ENCODE measurements around the gene SLC17A1.

Gene SLC17A1

GRCh38 chr6:25832670-25833069 is 818 bp upstream of the SLC17A1 start:
- no peak overlapping the region for H3K9ac ChIP-seq
- no peak overlapping the region for H3K4me2 ChIP-seq
- TF ChIP-seq, protein P1, sequence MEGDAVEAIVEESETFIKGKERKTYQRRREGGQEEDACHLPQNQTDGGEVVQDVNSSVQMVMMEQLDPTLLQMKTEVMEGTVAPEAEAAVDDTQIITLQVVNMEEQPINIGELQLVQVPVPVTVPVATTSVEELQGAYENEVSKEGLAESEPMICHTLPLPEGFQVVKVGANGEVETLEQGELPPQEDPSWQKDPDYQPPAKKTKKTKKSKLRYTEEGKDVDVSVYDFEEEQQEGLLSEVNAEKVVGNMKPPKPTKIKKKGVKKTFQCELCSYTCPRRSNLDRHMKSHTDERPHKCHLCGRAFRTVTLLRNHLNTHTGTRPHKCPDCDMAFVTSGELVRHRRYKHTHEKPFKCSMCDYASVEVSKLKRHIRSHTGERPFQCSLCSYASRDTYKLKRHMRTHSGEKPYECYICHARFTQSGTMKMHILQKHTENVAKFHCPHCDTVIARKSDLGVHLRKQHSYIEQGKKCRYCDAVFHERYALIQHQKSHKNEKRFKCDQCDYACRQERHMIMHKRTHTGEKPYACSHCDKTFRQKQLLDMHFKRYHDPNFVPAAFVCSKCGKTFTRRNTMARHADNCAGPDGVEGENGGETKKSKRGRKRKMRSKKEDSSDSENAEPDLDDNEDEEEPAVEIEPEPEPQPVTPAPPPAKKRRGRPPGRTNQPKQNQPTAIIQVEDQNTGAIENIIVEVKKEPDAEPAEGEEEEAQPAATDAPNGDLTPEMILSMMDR (conservative IDR thresholded peaks at IDR 0.05; ENCODE audit: low read depth, low read length): no peak

GRCh38 chr6:25832307-25832662 is 433 bp upstream of the SLC17A1 start:
- Histone ChIP-seq H2AFZ (ENCODE audit: low read depth) (no peak overlapping the region), H3K79me2 (ENCODE audit: insufficient read depth, low read depth) (no peaks in the 10 kb centered on the region), H3K4me3 (IDR thresholded peaks at IDR 0.05; ENCODE audit: insufficient read depth, low read depth, low read length) (no peak overlapping the region), H3K36me3 (ENCODE audit: insufficient read depth) (no peaks in the 10 kb centered on the region; the same call in 1 of the 2 replicates), H3K27ac (no peak overlapping the region), H3K4me1 (ENCODE audit: low read depth, poor library complexity, severe bottlenecking) (no peaks in the 10 kb centered on the region), H3K27me3 (ENCODE audit: insufficient read depth, low read depth) (no peaks in the 10 kb centered on the region), H3K9ac (no peak overlapping the region), H3K4me2 (no peak overlapping the region), H4K20me1 (ENCODE audit: insufficient read depth) (no peaks in the 10 kb centered on the region)
- TF ChIP-seq, protein P1 (conservative IDR thresholded peaks at IDR 0.05; ENCODE audit: low read depth, low read length): no peak

More at GRCh38 chr6:25832670-25833069, 818 bp upstream of the SLC17A1 start:
- no peaks in the 10 kb centered on the region; the same call in 1 of the 2 replicates for H3K36me3 ChIP-seq (ENCODE audit: insufficient read depth)
- no peak overlapping the region for H3K4me3 ChIP-seq (IDR thresholded peaks at IDR 0.05; ENCODE audit: insufficient read depth, low read depth, low read length)
- no peak overlapping the region for H3K27ac ChIP-seq
- no peaks in the 10 kb centered on the region for H4K20me1 ChIP-seq (ENCODE audit: insufficient read depth)
- H3K27me3 ChIP-seq (ENCODE audit: insufficient read depth, low read depth): no peaks in the 10 kb centered on the region
- no peak overlapping the region for H2AFZ ChIP-seq (ENCODE audit: low read depth)
- no peaks in the 10 kb centered on the region for H3K79me2 ChIP-seq (ENCODE audit: insufficient read depth, low read depth)
- H3K4me1 ChIP-seq (ENCODE audit: low read depth, poor library complexity, severe bottlenecking): no peaks in the 10 kb centered on the region

DNA sequence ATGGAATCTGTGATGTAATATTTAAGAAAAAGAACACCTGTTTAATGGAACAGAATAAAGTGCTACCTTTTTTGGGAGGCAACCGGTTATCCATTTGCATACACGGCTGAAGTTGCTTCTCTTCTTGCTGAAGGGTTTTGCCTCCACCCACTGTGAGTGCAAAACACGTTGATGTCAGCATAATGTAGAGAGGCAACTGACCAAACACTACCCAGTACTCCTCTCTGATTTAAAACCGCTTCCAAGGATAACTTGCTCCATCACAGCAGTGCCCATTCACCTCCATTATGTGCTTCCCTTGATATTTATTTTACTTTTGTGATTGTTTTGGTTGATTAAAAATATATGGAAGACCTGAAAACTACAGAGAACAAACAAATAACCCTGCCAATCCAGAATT is 1.4 kb downstream of the SLC17A1 start:
- H3K4me1 ChIP-seq (ENCODE audit: low read depth, poor library complexity, severe bottlenecking): no peaks in the 10 kb centered on the region
- H3K4me3 ChIP-seq (IDR thresholded peaks at IDR 0.05; ENCODE audit: insufficient read depth, low read depth, low read length): no peak overlapping the region
- H3K79me2 ChIP-seq (ENCODE audit: insufficient read depth, low read depth): no peaks in the 10 kb centered on the region
- no peak overlapping the region for H3K27ac ChIP-seq
- H3K9ac ChIP-seq: no peak overlapping the region
- H3K4me2 ChIP-seq: no peak overlapping the region
- no peaks in the 10 kb centered on the region for H4K20me1 ChIP-seq (ENCODE audit: insufficient read depth)
- H3K36me3 ChIP-seq (ENCODE audit: insufficient read depth): no peaks in the 10 kb centered on the region; the same call in 1 of the 2 replicates
- TF ChIP-seq, protein P1 (conservative IDR thresholded peaks at IDR 0.05; ENCODE audit: low read depth, low read length): no peak
- H2AFZ ChIP-seq (ENCODE audit: low read depth): no peak overlapping the region
- no peaks in the 10 kb centered on the region for H3K27me3 ChIP-seq (ENCODE audit: insufficient read depth, low read depth)

DNA sequence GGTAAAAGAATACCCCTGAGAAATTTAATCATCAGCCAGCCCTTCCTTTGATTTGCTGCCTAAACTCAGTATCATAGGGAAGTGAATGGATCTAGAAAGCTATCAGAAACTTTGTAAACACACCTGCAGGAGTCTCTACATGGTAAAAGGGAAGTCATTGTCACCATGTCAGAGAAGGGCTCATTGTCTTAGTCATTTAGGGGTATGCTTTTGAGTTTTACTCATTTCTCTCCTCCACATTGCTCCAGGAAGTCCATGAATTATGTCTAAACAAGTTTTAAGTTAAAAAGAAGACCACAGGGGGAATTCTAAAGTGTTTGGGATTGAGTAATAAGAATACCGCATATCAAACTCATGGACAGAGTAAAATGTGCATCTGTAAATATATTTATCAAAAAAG is 2.5 kb downstream of the SLC17A1 start:
- Histone ChIP-seq H3K36me3 (ENCODE audit: insufficient read depth) (no peaks in the 10 kb centered on the region; the same call in 1 of the 2 replicates), H3K4me1 (ENCODE audit: low read depth, poor library complexity, severe bottlenecking) (no peaks in the 10 kb centered on the region), H3K79me2 (ENCODE audit: insufficient read depth, low read depth) (no peaks in the 10 kb centered on the region), H3K4me3 (IDR thresholded peaks at IDR 0.05; ENCODE audit: insufficient read depth, low read depth, low read length) (no peak overlapping the region), H2AFZ (ENCODE audit: low read depth) (no peak overlapping the region), H3K4me2 (no peak overlapping the region), H3K27me3 (ENCODE audit: insufficient read depth, low read depth) (no peaks in the 10 kb centered on the region), H4K20me1 (ENCODE audit: insufficient read depth) (no peaks in the 10 kb centered on the region), H3K27ac (no peak overlapping the region), H3K9ac (no peak overlapping the region)
- TF ChIP-seq, protein P1 (conservative IDR thresholded peaks at IDR 0.05; ENCODE audit: low read depth, low read length): no peak
